GM21360 (cell line): Measurements from ENCODE around the gene MICAL3.
A peak's percentile ranks its signal among the peaks of the same experiment; 100 is the strongest.

Experiments used
- ATAC-seq: cut with Tn5 transposase; IDR thresholded peaks from one replicate; pipeline ENCODE4 v1.9.1; 2021; ENCODE audit warnings: mild to moderate bottlenecking, moderate library complexity; ENCODE audit not compliant: unreplicated experiment

The MICAL3 gene

GRCh38 chr22:17974703-17975372 is 49.5 kb downstream of the MICAL3 start:
- no peak for ATAC-seq

- ATAC-seq: no peak
Measured at GRCh38 chr22:17974087-17974486, 50.3 kb downstream of the MICAL3 start.

GRCh38 chr22:17973217-17973616 is 51.1 kb downstream of the MICAL3 start:
- ATAC-seq: no peak

GRCh38 chr22:17972385-17973191 is 51.8 kb downstream of the MICAL3 start:
- ATAC-seq: no peak

GRCh38 chr22:17971711-17972110 is 52.6 kb downstream of the MICAL3 start:
- ATAC-seq: no peak

GRCh38 chr22:17970201-17970708 is 54.1 kb downstream of the MICAL3 start:
- no peak for ATAC-seq

- ATAC-seq: no peak
Measured at GRCh38 chr22:17969701-17970113, 54.7 kb downstream of the MICAL3 start.

GRCh38 chr22:17968126-17968525 is 56.2 kb downstream of the MICAL3 start:
- no peak for ATAC-seq

- ATAC-seq: no peak
Measured at GRCh38 chr22:17966403-17966717, 58.0 kb downstream of the MICAL3 start.

GRCh38 chr22:17965538-17966402 is 58.6 kb downstream of the MICAL3 start:
- no peak for ATAC-seq

- peak; percentile 74 for ATAC-seq
Measured at GRCh38 chr22:17964643-17965042, 59.7 kb downstream of the MICAL3 start.

GRCh38 chr22:17964156-17964555 is 60.2 kb downstream of the MICAL3 start:
- peak; percentile 22 for ATAC-seq

- ATAC-seq: no peak
Measured at GRCh38 chr22:17963015-17963414, 61.3 kb downstream of the MICAL3 start.

GRCh38 chr22:17962168-17962567 is 62.2 kb downstream of the MICAL3 start:
- no peak for ATAC-seq

GRCh38 chr22:17961446-17961729 is 63.0 kb downstream of the MICAL3 start:
- no peak for ATAC-seq

GRCh38 chr22:17960695-17961445 is 63.5 kb downstream of the MICAL3 start:
- no peak for ATAC-seq

GRCh38 chr22:17960011-17960410 is 64.3 kb downstream of the MICAL3 start:
- no peak for ATAC-seq

GRCh38 chr22:17958166-17958565 is 66.2 kb downstream of the MICAL3 start:
- no peak for ATAC-seq

GRCh38 chr22:17957693-17958092 is 66.7 kb downstream of the MICAL3 start:
- no peak for ATAC-seq

- no peak for ATAC-seq
Measured at GRCh38 chr22:17957204-17957603, 67.2 kb downstream of the MICAL3 start.

GRCh38 chr22:17956630-17957029 is 67.7 kb downstream of the MICAL3 start:
- ATAC-seq: no peak
